Spleen (tissue), 7 donors: Measurements from ENCODE around the gene MTMR1.

ENCODE experiments used
- POLR2A ChIP-seq, 3 donors: fragments of 450-650 bp; IDR thresholded peaks; one replicate each; pipeline ENCODE4 v1.5.1; 2017; ENCODE audit warnings: antibody characterized with exemption in 3 of 3, mild to moderate bottlenecking in 1 of 3
- POLR2AphosphoS5 ChIP-seq, 3 donors: sonication (generic); formaldehyde crosslinking; IDR thresholded peaks; one replicate each; pipeline ENCODE4 v1.5.1; 2017; ENCODE audit warnings: antibody characterized with exemption in 3 of 3
- TF ChIP-seq, protein P1 (sequence below), 11 experiments: fragments of 200-600 bp in 7 of 11; fragments of 450-650 bp in 4 of 11; sonication (generic) in 4 of 11; IDR thresholded peaks in 8 of 11; conservative IDR thresholded peaks in 3 of 11; 1 replicate in 7 of 11; 2 replicates in 4 of 11; pipeline versions ENCODE4 v1.4.0 to v1.8.0; 2016 to 2021; ENCODE audit warnings: antibody characterized with exemption in 11 of 11, inconsistent platforms in 4 of 11, mild to moderate bottlenecking in 1 of 11
- donor health status: DM: no; HTN: no; CAD: no; lungs with moderate emphysema.
- donor health status: DM: no; HTN: no; CAD: no.
- donor health status: DM: no; HTN: no; CAD: no.

- TF ChIP-seq, protein P1, sequence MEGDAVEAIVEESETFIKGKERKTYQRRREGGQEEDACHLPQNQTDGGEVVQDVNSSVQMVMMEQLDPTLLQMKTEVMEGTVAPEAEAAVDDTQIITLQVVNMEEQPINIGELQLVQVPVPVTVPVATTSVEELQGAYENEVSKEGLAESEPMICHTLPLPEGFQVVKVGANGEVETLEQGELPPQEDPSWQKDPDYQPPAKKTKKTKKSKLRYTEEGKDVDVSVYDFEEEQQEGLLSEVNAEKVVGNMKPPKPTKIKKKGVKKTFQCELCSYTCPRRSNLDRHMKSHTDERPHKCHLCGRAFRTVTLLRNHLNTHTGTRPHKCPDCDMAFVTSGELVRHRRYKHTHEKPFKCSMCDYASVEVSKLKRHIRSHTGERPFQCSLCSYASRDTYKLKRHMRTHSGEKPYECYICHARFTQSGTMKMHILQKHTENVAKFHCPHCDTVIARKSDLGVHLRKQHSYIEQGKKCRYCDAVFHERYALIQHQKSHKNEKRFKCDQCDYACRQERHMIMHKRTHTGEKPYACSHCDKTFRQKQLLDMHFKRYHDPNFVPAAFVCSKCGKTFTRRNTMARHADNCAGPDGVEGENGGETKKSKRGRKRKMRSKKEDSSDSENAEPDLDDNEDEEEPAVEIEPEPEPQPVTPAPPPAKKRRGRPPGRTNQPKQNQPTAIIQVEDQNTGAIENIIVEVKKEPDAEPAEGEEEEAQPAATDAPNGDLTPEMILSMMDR (IDR thresholded peaks at IDR 0.05 in 8 of 11, conservative IDR thresholded peaks at IDR 0.05 in 3 of 11): no peak
- TF ChIP-seq POLR2A (IDR thresholded peaks at IDR 0.05) (peak in 1 of 3 donors; percentile 0), POLR2AphosphoS5 (IDR thresholded peaks at IDR 0.05) (no peak)
Measured at GRCh38 chrX:150736475-150736874, 43.3 kb downstream of the MTMR1 start.
